Gastrocnemius medialis (tissue), 4 donors: ENCODE data around the gene DOCK6. TPM values are rescaled to one million over a fixed set of nuclear protein-coding genes. Genes with fewer than 3 reads are reported as not detected.

Source experiments
- ATAC-seq, 2 donors: fragments of 150-250 bp; one replicate each; pipeline ENCODE4 v1.9.1; 2016
- DNase-seq, 2 donors: peaks; one replicate each; pipeline ENCODE4 v3.0.0-alpha.2; 2019
- H3K27ac ChIP-seq, 4 donors: fragments of 200-600 bp; sonication (generic); 1 replicate in 1 of 4; 2 replicates in 3 of 4; pipeline ENCODE4 v1.5.1; 2016 to 2018; ENCODE audit warnings: mild to moderate bottlenecking in 2 of 4, moderate library complexity in 1 of 4
- H3K27me3 ChIP-seq, 3 donors: fragments of 200-600 bp; sonication (generic) in 2 of 3; 1 replicate in 1 of 3; 2 replicates in 2 of 3; pipeline versions ENCODE4 v1.5.1 to v1.6.0; 2016 to 2019; ENCODE audit warnings: mild to moderate bottlenecking in 1 of 3, moderate library complexity in 1 of 3
- H3K36me3 ChIP-seq, 2 donors: fragments of 200-600 bp; sonication (generic) in 1 of 2; one replicate each; pipeline ENCODE4 v1.5.1; 2017 to 2018
- H3K4me1 ChIP-seq, 2 donors: fragments of 200-600 bp; sonication (generic) in 1 of 2; one replicate each; pipeline ENCODE4 v1.5.1; 2016 to 2017; ENCODE audit warnings: mild to moderate bottlenecking in 2 of 2
- H3K4me3 ChIP-seq, 4 donors: fragments of 200-600 bp; sonication (generic) in 3 of 4; 1 replicate in 1 of 4; 2 replicates in 3 of 4; pipeline ENCODE4 v1.5.1; 2016 to 2019; ENCODE audit warnings: mild to moderate bottlenecking in 2 of 4
- H3K9me3 ChIP-seq, 3 donors: fragments of 200-600 bp; sonication (generic) in 2 of 3; 1 replicate in 1 of 3; 2 replicates in 2 of 3; pipeline ENCODE4 v1.5.1; 2016 to 2019
- CTCF ChIP-seq, 5 experiments: fragments of 450-650 bp in 3 of 5; fragments of 200-600 bp in 2 of 5; sonication (generic) in 2 of 5; IDR thresholded peaks in 4 of 5; conservative IDR thresholded peaks in 1 of 5; 1 replicate in 4 of 5; 2 replicates in 1 of 5; pipeline ENCODE4 v1.5.1; 2016 to 2019; ENCODE audit warnings: antibody characterized with exemption in 5 of 5, mild to moderate bottlenecking in 3 of 5, moderate library complexity in 3 of 5
- POLR2A ChIP-seq, 2 donors: fragments of 450-650 bp; IDR thresholded peaks; one replicate each; pipeline ENCODE4 v1.6.1; 2017; ENCODE audit warnings: antibody characterized with exemption in 2 of 2, mild to moderate bottlenecking in 2 of 2, moderate library complexity in 2 of 2
- in situ Hi-C, 4 donors: fragments of 200-750 bp; cut with MboI; loops; one replicate each; pipeline versions ENCODE4 v1.15.0 to v1.8.0; 2017; ENCODE audit warnings: low sequenced_read_pairs in 4 of 4
- intact Hi-C: fragments of 100-400 bp; cut with DNase I; formaldehyde crosslinking; loops from one replicate; pipeline ENCODE4 v1.15.1; 2023; ENCODE audit warnings: low total_unique reads
- total RNA-seq, 4 donors: library from RNA; depleted of rRNA; stranded (reverse); fragments of >200 nt; gene quantifications; one replicate each; pipeline versions ENCODE4 v1.1.0 to v1.2.3, GENCODE V29; 2016

The DOCK6 gene
- total RNA-seq, 4 donors from 2014 or later: 4.7 to 9.6 (median 5.8) TPM

DNA sequence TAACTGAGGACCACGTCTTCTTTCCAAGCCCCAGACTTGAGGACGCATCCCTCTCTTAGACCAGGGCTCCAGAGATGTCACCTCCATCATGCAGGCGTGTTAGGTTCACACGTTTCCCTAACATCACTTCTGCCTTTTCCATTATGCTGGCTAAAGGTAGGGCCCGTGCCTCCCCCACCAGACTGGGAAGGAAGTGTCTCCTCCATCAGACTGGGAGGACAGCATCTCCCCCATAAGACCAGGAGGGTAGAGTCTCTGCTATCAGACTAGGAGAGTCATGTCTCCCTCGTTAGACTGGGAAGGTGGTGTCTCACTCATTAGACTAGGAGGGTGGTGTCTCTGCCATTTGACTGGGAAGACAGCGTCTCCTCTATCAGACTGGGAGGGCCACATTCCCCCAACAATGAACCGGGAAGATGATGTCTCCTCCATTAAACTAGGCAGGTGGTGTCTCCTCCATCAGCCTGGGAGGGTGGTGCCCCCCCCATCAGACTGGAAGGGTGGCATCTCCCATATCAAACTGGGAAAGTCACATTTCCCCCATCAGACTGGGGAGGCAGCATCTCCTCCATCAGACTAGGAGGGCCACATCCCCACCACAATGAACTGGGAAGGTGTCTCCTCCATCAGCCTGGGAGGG, 88.7 kb downstream of the DOCK6 start:
- no peak for DNase-seq
- Histone ChIP-seq H3K36me3 (peaks cover 0 to 62% of the 10 kb centered on the region in 2 donors), H3K27ac (no peak overlapping the region), H3K9me3 (no peaks in the 10 kb centered on the region), H3K4me1 (no peaks in the 10 kb centered on the region), H3K4me3 (no peak overlapping the region), H3K27me3 (no peaks in the 10 kb centered on the region)
- intact Hi-C loops (no loop called here), in situ Hi-C loops (no loop called here)
- ATAC-seq: no peak
- no peak for TF ChIP-seq CTCF (IDR thresholded peaks at IDR 0.05 in 4 of 5, conservative IDR thresholded peaks at IDR 0.05 in 1 of 5)
- TF ChIP-seq POLR2A (IDR thresholded peaks at IDR 0.05): no peak

DNA sequence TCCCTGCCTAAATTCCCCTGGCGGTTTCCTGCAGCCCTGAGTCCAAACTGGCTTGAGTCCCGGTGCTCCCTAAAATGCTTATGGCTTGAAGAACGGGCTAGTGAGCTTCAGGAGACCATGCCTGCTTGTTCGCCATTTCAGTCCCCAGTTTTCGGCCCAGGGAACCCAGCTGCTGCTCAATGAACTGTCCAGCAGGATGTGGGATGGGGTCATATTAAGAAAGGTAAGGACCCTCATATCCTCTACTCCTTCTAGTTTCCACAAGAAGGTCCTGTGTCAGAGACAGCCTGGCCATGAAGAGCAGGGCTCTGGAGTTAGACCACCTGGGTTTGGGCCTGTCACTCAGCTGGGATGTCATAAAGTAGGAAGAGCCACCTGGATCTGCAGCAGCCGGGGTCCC, 89.7 kb downstream of the DOCK6 start:
- intact Hi-C loops: no loop called here
- DNase-seq (no peak), ATAC-seq (no peak)
- no peak overlapping the region for H3K4me3 ChIP-seq
- in situ Hi-C loops: no loop called here
- H3K4me1 ChIP-seq: no peaks in the 10 kb centered on the region
- H3K36me3 ChIP-seq: peaks cover 0 to 67% of the 10 kb centered on the region in 2 donors
- H3K27me3 ChIP-seq: no peaks in the 10 kb centered on the region
- no peak overlapping the region for H3K27ac ChIP-seq
- TF ChIP-seq CTCF (IDR thresholded peaks at IDR 0.05 in 4 of 5, conservative IDR thresholded peaks at IDR 0.05 in 1 of 5): no peak
- no peak for TF ChIP-seq POLR2A (IDR thresholded peaks at IDR 0.05)
- no peaks in the 10 kb centered on the region for H3K9me3 ChIP-seq

- no peak overlapping the region for H3K4me3 ChIP-seq
- intact Hi-C loops (no loop called here), in situ Hi-C loops (no loop called here)
- TF ChIP-seq POLR2A (IDR thresholded peaks at IDR 0.05) (no peak), CTCF (IDR thresholded peaks at IDR 0.05 in 4 of 5, conservative IDR thresholded peaks at IDR 0.05 in 1 of 5) (no peak)
- H3K36me3 ChIP-seq: peaks cover 0 to 64% of the 10 kb centered on the region in 2 donors
- no peaks in the 10 kb centered on the region for H3K27me3 ChIP-seq
- DNase-seq (no peak), ATAC-seq (no peak)
- H3K9me3 ChIP-seq: no peaks in the 10 kb centered on the region
- H3K4me1 ChIP-seq: no peaks in the 10 kb centered on the region
- H3K27ac ChIP-seq: peak overlapping the region in 1 of 4 donors; percentile 55
Observed at GRCh38 chr19:11171144-11171543, 91.2 kb downstream of the DOCK6 start.

GRCh38 chr19:11169896-11170678, 92.2 kb downstream of the DOCK6 start:
- H3K27ac ChIP-seq: peak overlapping the region in 1 of 4 donors; percentile 55
- H3K4me1 ChIP-seq: peaks cover 4 to 5% of the 10 kb centered on the region in 2 donors
- no peaks in the 10 kb centered on the region for H3K27me3 ChIP-seq
- no peaks in the 10 kb centered on the region for H3K9me3 ChIP-seq
- H3K36me3 ChIP-seq: peaks cover 0 to 64% of the 10 kb centered on the region in 2 donors
- DNase-seq (no peak), ATAC-seq (no peak)
- no peak overlapping the region for H3K4me3 ChIP-seq
- intact Hi-C loops: no loop called here
- in situ Hi-C loops: no loop called here
- TF ChIP-seq CTCF (IDR thresholded peaks at IDR 0.05 in 4 of 5, conservative IDR thresholded peaks at IDR 0.05 in 1 of 5) (no peak), POLR2A (IDR thresholded peaks at IDR 0.05) (no peak)
